ENCODE results near the gene IDUA. TPM values are rescaled to one million over a fixed set of nuclear protein-coding genes. Genes with fewer than 3 reads are reported as not detected.
"Not testable (repeated sequence)": the region's sequence is repeated elsewhere in the genome, so short reads cannot be mapped to it uniquely, and the experiment has no call there.

The IDUA gene
- polyA plus RNA-seq, 1 experiment: 13.2 TPM

GRCh38 chr4:974668-975067 lies 12.2 kb upstream of the IDUA start:
- no peak for TF ChIP-seq CTCF (IDR thresholded peaks at IDR 0.05; ENCODE audit: insufficient read depth, low read depth, low read length)
- no peaks in the 10 kb centered on the region for H3K27me3 ChIP-seq (ENCODE audit: control insufficient read depth, insufficient read depth, low read length)
- ChIA-PET POLR2A (no interaction called here), CTCF (no interaction called here)
- H3K36me3 ChIP-seq (ENCODE audit: control insufficient read depth, insufficient read depth, low read length): peaks cover 2% of the 10 kb centered on the region; the same call in 1 of the 2 replicates
- H3K4me3 ChIP-seq (ENCODE audit: low read depth, low read length): no peak overlapping the region
- DNase-seq (ENCODE audit: low read depth): no peak

- H3K36me3 ChIP-seq (ENCODE audit: control insufficient read depth, insufficient read depth, low read length); CTCF ChIA-PET; DNase-seq (ENCODE audit: low read depth); H3K4me3 ChIP-seq (ENCODE audit: low read depth, low read length); POLR2A ChIA-PET; H3K27me3 ChIP-seq (ENCODE audit: control insufficient read depth, insufficient read depth, low read length): not testable (repeated sequence)
These were observed 10.8 kb upstream of the IDUA start for GRCh38 chr4:976016-976415.

- ChIA-PET CTCF (interaction anchor here (0.7 kb wide), 1 partner anchor 15 kb away, joined by 3 read pairs; no protein-coding TSS in a partner anchor), POLR2A (no interaction called here)
- Histone ChIP-seq H3K27me3 (ENCODE audit: control insufficient read depth, insufficient read depth, low read length) (no peaks in the 10 kb centered on the region), H3K36me3 (ENCODE audit: control insufficient read depth, insufficient read depth, low read length) (no peaks in the 10 kb centered on the region), H3K4me3 (ENCODE audit: low read depth, low read length) (no peak overlapping the region)
- DNase-seq (ENCODE audit: low read depth): no peak
- no peak for TF ChIP-seq CTCF (IDR thresholded peaks at IDR 0.05; ENCODE audit: insufficient read depth, low read depth, low read length)
These were observed 7.7 kb upstream of the IDUA start for GRCh38 chr4:978957-979701.

GRCh38 chr4:982291-982690 lies 4.6 kb upstream of the IDUA start:
- DNase-seq (ENCODE audit: low read depth): no peak
- H3K27me3 ChIP-seq (ENCODE audit: control insufficient read depth, insufficient read depth, low read length): no peaks in the 10 kb centered on the region
- no peak overlapping the region for H3K4me3 ChIP-seq (ENCODE audit: low read depth, low read length)
- TF ChIP-seq CTCF (IDR thresholded peaks at IDR 0.05; ENCODE audit: insufficient read depth, low read depth, low read length): no peak
- ChIA-PET POLR2A (no interaction called here), CTCF (no interaction called here)
- H3K36me3 ChIP-seq (ENCODE audit: control insufficient read depth, insufficient read depth, low read length): no peaks in the 10 kb centered on the region

- ChIA-PET POLR2A (no interaction called here), CTCF (no interaction called here)
- Histone ChIP-seq H3K27me3 (ENCODE audit: control insufficient read depth, insufficient read depth, low read length) (no peaks in the 10 kb centered on the region), H3K36me3 (ENCODE audit: control insufficient read depth, insufficient read depth, low read length) (no peaks in the 10 kb centered on the region), H3K4me3 (ENCODE audit: low read depth, low read length) (no peak overlapping the region)
- TF ChIP-seq CTCF (IDR thresholded peaks at IDR 0.05; ENCODE audit: insufficient read depth, low read depth, low read length): no peak
- no peak for DNase-seq (ENCODE audit: low read depth)
These were observed 4.0 kb upstream of the IDUA start for GRCh38 chr4:982814-983213.
